ENCODE measurements around the gene GCLM. TPM values are rescaled to one million over a fixed set of nuclear protein-coding genes. Genes with fewer than 3 reads are reported as not detected.

GCLM gene
- total and polyA plus RNA-seq, 12 donors: 1.9 to 15.5 (median 10.1) TPM

DNA sequence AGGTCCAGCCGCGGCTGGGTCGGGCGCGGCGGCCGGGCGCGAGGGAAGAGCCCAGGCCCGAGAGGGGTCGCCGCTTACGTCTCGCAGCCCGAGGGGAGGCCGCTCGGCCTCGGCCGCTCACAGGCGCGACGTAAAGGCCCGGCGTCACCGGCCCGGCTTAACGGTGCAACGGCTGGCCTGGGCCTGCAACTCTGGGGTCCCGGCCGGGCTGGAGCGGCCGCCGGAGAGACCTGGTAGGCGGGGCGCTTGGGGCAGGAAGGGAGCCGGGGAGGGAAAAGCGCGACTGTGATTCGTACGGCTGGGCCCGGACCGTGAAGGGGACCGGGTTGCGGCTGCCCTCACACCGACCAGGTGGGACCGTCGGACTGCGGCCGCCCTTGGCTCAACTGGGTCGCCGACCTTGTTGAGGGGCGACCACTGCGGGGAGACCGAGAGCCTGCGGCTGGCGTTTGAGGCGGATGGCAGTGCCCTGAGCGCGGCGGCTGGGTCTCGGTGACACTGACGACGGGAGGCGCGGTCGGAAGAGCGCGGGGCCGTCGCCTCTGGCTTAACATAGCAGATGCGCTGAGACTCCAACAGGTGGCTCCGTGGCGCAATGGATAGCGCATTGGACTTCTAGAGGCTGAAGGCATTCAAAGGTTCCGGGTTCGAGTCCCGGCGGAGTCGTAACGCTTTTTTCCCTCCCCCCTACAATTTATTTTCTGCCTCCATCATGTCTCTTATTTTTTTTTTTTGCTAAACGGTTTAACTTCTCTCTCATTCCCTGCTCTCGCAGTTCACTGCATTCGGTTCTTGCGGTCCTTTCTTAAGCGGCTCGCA, 62.0 kb downstream of the GCLM start:
- ATAC-seq (peak; percentile 84 to 94 (median 90)), DNase-seq (peak; percentile 84 to 93)
- peaks cover 4 to 39% (median 31%) of the 10 kb centered on the region in 9 donors for H3K4me1 ChIP-seq
- intact Hi-C loops (cut with DNase I): loop anchor here (2.0 to 10.0 kb wide), 12 partner anchors 212 to 545 kb away; partner anchors contain the start of genes DR1 (in 2 of the 10) and FNBP1L (in 2 of the 10)
- H3K27me3 ChIP-seq: no peaks in the 10 kb centered on the region
- 0 to 1% methylated on average over 76 to 77 of the region's 86 CpGs for WGBS, 2 donors
- H3K9me3 ChIP-seq: peaks cover 0 to 7% (median 0%) of the 10 kb centered on the region in 11 donors
- peak in 2 of 9 donors; percentile 15 to 28 for TF ChIP-seq CTCF (IDR thresholded peaks at IDR 0.05)
- peaks cover 0 to 5% (median 0%) of the 10 kb centered on the region in 9 donors for H3K36me3 ChIP-seq
- peak overlapping the region; percentile 86 to 98 (median 96) for H3K27ac ChIP-seq
- peak overlapping the region; percentile 69 to 93 (median 86) for H3K4me3 ChIP-seq

- H3K9me3 ChIP-seq: peaks cover 0 to 7% (median 0%) of the 10 kb centered on the region in 11 donors
- peak overlapping the region; percentile 86 to 98 (median 96) for H3K27ac ChIP-seq
- TF ChIP-seq CTCF (IDR thresholded peaks at IDR 0.05): peak in 7 of 9 donors; percentile 17 to 57 (median 40)
- intact Hi-C loops (cut with DNase I): loop anchor here (2.0 to 10.0 kb wide), 12 partner anchors 212 to 544 kb away; partner anchors contain the start of genes DR1 (in 2 of the 10) and FNBP1L (in 2 of the 10)
- peaks cover 4 to 38% (median 31%) of the 10 kb centered on the region in 9 donors for H3K4me1 ChIP-seq
- DNase-seq (peak; percentile 89), ATAC-seq (peak; percentile 64 to 81 (median 76))
- H3K4me3 ChIP-seq: peak overlapping the region; percentile 69 to 93 (median 86)
- H3K36me3 ChIP-seq: peaks cover 0 to 5% (median 0%) of the 10 kb centered on the region in 9 donors
- H3K27me3 ChIP-seq: no peaks in the 10 kb centered on the region
- WGBS, 2 donors: 0% methylated on average over 73 to 94 of the region's 94 CpGs
Observed at GRCh38 chr1:93846206-93846991, 62.8 kb downstream of the GCLM start.

- DNase-seq: peak in 1 of 2 donors; percentile 10
Observed at GRCh38 chr1:93845538-93846205, 63.6 kb downstream of the GCLM start.

More at GRCh38 chr1:93845538-93846205, 63.6 kb downstream of the GCLM start:
- Histone ChIP-seq H3K27me3 (no peaks in the 10 kb centered on the region), H3K4me1 (peaks cover 4 to 36% (median 30%) of the 10 kb centered on the region in 9 donors), H3K4me3 (peak overlapping the region; percentile 69 to 93 (median 86)), H3K27ac (peak overlapping the region; percentile 86 to 98 (median 96)), H3K36me3 (peaks cover 0 to 5% (median 0%) of the 10 kb centered on the region in 9 donors), H3K9me3 (peaks cover 0 to 7% (median 0%) of the 10 kb centered on the region in 11 donors)
- intact Hi-C loops (cut with DNase I): loop anchor here (2.0 to 10.0 kb wide), 13 partner anchors 211 to 543 kb away; partner anchors contain the start of genes DR1 (in 2 of the 10) and FNBP1L (in 2 of the 10)
- WGBS, 2 donors: 29 to 38% methylated on average over 16 of the region's 16 CpGs
- peak in 5 of 8 donors; percentile 0 to 1 (median 0) for ATAC-seq
- no peak for TF ChIP-seq CTCF (IDR thresholded peaks at IDR 0.05)

Measured in heart right ventricle (tissue), 16 donors.